T-helper 1 cell treated with Interleukin-12 subunit alpha and Interleukin-12 subunit beta and Interleukin-4 antibody, amounts not matched to agents 30 μg/mL and 1 μg/mL, for 36 hours (primary cell): ENCODE data around the gene TCFL5.

ENCODE experiments used
- H3K27ac Mint-ChIP-seq: one replicate; pipeline ENCODE4 v1.8.0; 2021; ENCODE audit warnings: mild to moderate bottlenecking, mixed read lengths
- H3K27me3 Mint-ChIP-seq: one replicate; pipeline ENCODE4 v1.8.0; 2021; ENCODE audit warnings: low read depth, mixed read lengths
- H3K36me3 Mint-ChIP-seq: one replicate; pipeline ENCODE4 v1.8.0; 2021; ENCODE audit warnings: low read depth, mixed read lengths
- H3K4me1 Mint-ChIP-seq: one replicate; pipeline ENCODE4 v1.8.0; 2021; ENCODE audit warnings: low read depth, mixed read lengths
- H3K4me3 Mint-ChIP-seq: one replicate; pipeline ENCODE4 v1.8.0; 2021; ENCODE audit warnings: mild to moderate bottlenecking, moderate library complexity, mixed read lengths
- H3K9me3 Mint-ChIP-seq: one replicate; pipeline ENCODE4 v1.8.0; 2021; ENCODE audit warnings: mixed read lengths

Gene TCFL5

GRCh38 chr20:62831854-62832211 lies 29.8 kb downstream of the TCFL5 start:
- H3K4me1 Mint-ChIP-seq = peaks cover 10% of the 10 kb centered on the region
- peak overlapping the region; percentile 7 for H3K27ac Mint-ChIP-seq

GRCh38 chr20:62831361-62831788 lies 30.2 kb downstream of the TCFL5 start:
- no peaks in the 10 kb centered on the region for H3K27me3 Mint-ChIP-seq
- H3K4me3 Mint-ChIP-seq = no peak overlapping the region
- H3K36me3 Mint-ChIP-seq = no peaks in the 10 kb centered on the region
- H3K9me3 Mint-ChIP-seq = no peaks in the 10 kb centered on the region
- no peak overlapping the region for H3K27ac Mint-ChIP-seq
- peaks cover 10% of the 10 kb centered on the region for H3K4me1 Mint-ChIP-seq

More at GRCh38 chr20:62831854-62832211, 29.8 kb downstream of the TCFL5 start:
- no peaks in the 10 kb centered on the region for H3K36me3 Mint-ChIP-seq
- no peak overlapping the region for H3K4me3 Mint-ChIP-seq
- no peaks in the 10 kb centered on the region for H3K27me3 Mint-ChIP-seq
- H3K9me3 Mint-ChIP-seq = no peaks in the 10 kb centered on the region

GRCh38 chr20:62830821-62831220 lies 30.8 kb downstream of the TCFL5 start:
- no peak overlapping the region for H3K27ac Mint-ChIP-seq
- no peak overlapping the region for H3K4me3 Mint-ChIP-seq
- peaks cover 10% of the 10 kb centered on the region for H3K4me1 Mint-ChIP-seq
- no peaks in the 10 kb centered on the region for H3K36me3 Mint-ChIP-seq
- no peaks in the 10 kb centered on the region for H3K27me3 Mint-ChIP-seq
- no peaks in the 10 kb centered on the region for H3K9me3 Mint-ChIP-seq

GRCh38 chr20:62830251-62830650 lies 31.4 kb downstream of the TCFL5 start:
- Mint-ChIP-seq H3K27me3 (no peaks in the 10 kb centered on the region), H3K4me1 (peaks cover 10% of the 10 kb centered on the region), H3K36me3 (no peaks in the 10 kb centered on the region), H3K27ac (no peak overlapping the region), H3K4me3 (no peak overlapping the region), H3K9me3 (no peaks in the 10 kb centered on the region)

GRCh38 chr20:62829231-62830230 lies 32.1 kb downstream of the TCFL5 start:
- no peak overlapping the region for H3K4me3 Mint-ChIP-seq
- no peaks in the 10 kb centered on the region for H3K9me3 Mint-ChIP-seq
- peaks cover 10% of the 10 kb centered on the region for H3K4me1 Mint-ChIP-seq
- no peaks in the 10 kb centered on the region for H3K36me3 Mint-ChIP-seq
- no peaks in the 10 kb centered on the region for H3K27me3 Mint-ChIP-seq
- H3K27ac Mint-ChIP-seq = no peak overlapping the region

- peaks cover 10% of the 10 kb centered on the region for H3K4me1 Mint-ChIP-seq
- no peak overlapping the region for H3K27ac Mint-ChIP-seq
- H3K36me3 Mint-ChIP-seq = no peaks in the 10 kb centered on the region
- H3K9me3 Mint-ChIP-seq = no peaks in the 10 kb centered on the region
- H3K27me3 Mint-ChIP-seq = no peaks in the 10 kb centered on the region
- no peak overlapping the region for H3K4me3 Mint-ChIP-seq
Measured at GRCh38 chr20:62828511-62829230, 33.0 kb downstream of the TCFL5 start.

GRCh38 chr20:62828051-62828450 lies 33.6 kb downstream of the TCFL5 start:
- Mint-ChIP-seq H3K27ac (no peak overlapping the region), H3K27me3 (no peaks in the 10 kb centered on the region), H3K4me3 (no peak overlapping the region), H3K9me3 (no peaks in the 10 kb centered on the region), H3K36me3 (no peaks in the 10 kb centered on the region), H3K4me1 (peaks cover 10% of the 10 kb centered on the region)

- no peaks in the 10 kb centered on the region for H3K9me3 Mint-ChIP-seq
- H3K27me3 Mint-ChIP-seq = no peaks in the 10 kb centered on the region
- no peak overlapping the region for H3K27ac Mint-ChIP-seq
- H3K36me3 Mint-ChIP-seq = no peaks in the 10 kb centered on the region
- H3K4me3 Mint-ChIP-seq = no peak overlapping the region
- peaks cover 9% of the 10 kb centered on the region for H3K4me1 Mint-ChIP-seq
Measured at GRCh38 chr20:62827311-62828038, 34.1 kb downstream of the TCFL5 start.

- no peak overlapping the region for H3K27ac Mint-ChIP-seq
- no peaks in the 10 kb centered on the region for H3K9me3 Mint-ChIP-seq
- H3K4me1 Mint-ChIP-seq = peaks cover 5% of the 10 kb centered on the region
- H3K36me3 Mint-ChIP-seq = no peaks in the 10 kb centered on the region
- no peaks in the 10 kb centered on the region for H3K27me3 Mint-ChIP-seq
- no peak overlapping the region for H3K4me3 Mint-ChIP-seq
Measured at GRCh38 chr20:62826646-62827310, 34.8 kb downstream of the TCFL5 start.

GRCh38 chr20:62825986-62826645 lies 35.5 kb downstream of the TCFL5 start:
- H3K4me1 Mint-ChIP-seq = peaks cover 2% of the 10 kb centered on the region

GRCh38 chr20:62825333-62825985 lies 36.2 kb downstream of the TCFL5 start:
- H3K4me3 Mint-ChIP-seq = no peak overlapping the region
- no peaks in the 10 kb centered on the region for H3K27me3 Mint-ChIP-seq
- H3K4me1 Mint-ChIP-seq = peaks cover 2% of the 10 kb centered on the region
- H3K27ac Mint-ChIP-seq = no peak overlapping the region
- no peaks in the 10 kb centered on the region for H3K36me3 Mint-ChIP-seq
- H3K9me3 Mint-ChIP-seq = no peaks in the 10 kb centered on the region

More at GRCh38 chr20:62825986-62826645, 35.5 kb downstream of the TCFL5 start:
- Mint-ChIP-seq H3K4me3 (no peak overlapping the region), H3K9me3 (no peaks in the 10 kb centered on the region), H3K27ac (no peak overlapping the region), H3K27me3 (no peaks in the 10 kb centered on the region), H3K36me3 (no peaks in the 10 kb centered on the region)

GRCh38 chr20:62824476-62825332 lies 36.9 kb downstream of the TCFL5 start:
- Mint-ChIP-seq H3K27me3 (no peaks in the 10 kb centered on the region), H3K4me3 (no peak overlapping the region)

More at GRCh38 chr20:62824476-62825332, 36.9 kb downstream of the TCFL5 start:
- H3K9me3 Mint-ChIP-seq = no peaks in the 10 kb centered on the region
- H3K36me3 Mint-ChIP-seq = no peaks in the 10 kb centered on the region
- H3K4me1 Mint-ChIP-seq = peaks cover 2% of the 10 kb centered on the region
- no peak overlapping the region for H3K27ac Mint-ChIP-seq
